ENCODE results near the gene USP12.

GRCh38 chr13:27168086-27168485 is 3.5 kb downstream of the USP12 start:
- TF ChIP-seq, protein P1, sequence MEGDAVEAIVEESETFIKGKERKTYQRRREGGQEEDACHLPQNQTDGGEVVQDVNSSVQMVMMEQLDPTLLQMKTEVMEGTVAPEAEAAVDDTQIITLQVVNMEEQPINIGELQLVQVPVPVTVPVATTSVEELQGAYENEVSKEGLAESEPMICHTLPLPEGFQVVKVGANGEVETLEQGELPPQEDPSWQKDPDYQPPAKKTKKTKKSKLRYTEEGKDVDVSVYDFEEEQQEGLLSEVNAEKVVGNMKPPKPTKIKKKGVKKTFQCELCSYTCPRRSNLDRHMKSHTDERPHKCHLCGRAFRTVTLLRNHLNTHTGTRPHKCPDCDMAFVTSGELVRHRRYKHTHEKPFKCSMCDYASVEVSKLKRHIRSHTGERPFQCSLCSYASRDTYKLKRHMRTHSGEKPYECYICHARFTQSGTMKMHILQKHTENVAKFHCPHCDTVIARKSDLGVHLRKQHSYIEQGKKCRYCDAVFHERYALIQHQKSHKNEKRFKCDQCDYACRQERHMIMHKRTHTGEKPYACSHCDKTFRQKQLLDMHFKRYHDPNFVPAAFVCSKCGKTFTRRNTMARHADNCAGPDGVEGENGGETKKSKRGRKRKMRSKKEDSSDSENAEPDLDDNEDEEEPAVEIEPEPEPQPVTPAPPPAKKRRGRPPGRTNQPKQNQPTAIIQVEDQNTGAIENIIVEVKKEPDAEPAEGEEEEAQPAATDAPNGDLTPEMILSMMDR (IDR thresholded peaks at IDR 0.05), result no peak
- no peak for TF ChIP-seq EZH2 (IDR thresholded peaks at IDR 0.05)
